ENCODE measurements around the gene DGCR8. TPM values are rescaled to one million over a fixed set of nuclear protein-coding genes. Genes with fewer than 3 reads are reported as not detected.

The DGCR8 gene
- total RNA-seq, 1 experiment from 2014 or later = 34.7 TPM

DNA sequence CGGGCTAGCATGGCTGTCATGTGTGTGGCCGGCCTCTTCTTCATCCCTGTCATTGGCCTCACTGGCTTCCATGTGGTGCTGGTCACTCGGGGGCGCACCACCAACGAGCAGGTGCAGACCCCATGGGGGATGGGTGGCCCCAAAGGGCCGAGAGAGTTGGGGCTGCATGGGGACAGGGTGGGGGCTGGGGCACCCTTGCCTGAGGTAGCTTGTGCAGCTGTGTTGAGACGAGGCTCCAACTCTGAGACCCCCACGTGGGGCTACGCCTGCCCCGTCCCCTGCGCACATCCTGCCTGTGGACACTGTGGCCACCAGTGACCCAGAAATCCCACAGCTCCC lies 60.0 kb downstream of the DGCR8 start:
- CTCF ChIA-PET = no interaction called here
- H3K4me2 ChIP-seq = no peak overlapping the region
- no peaks in the 10 kb centered on the region for H3K27me3 ChIP-seq (ENCODE audit: insufficient read depth, low read depth)
- no peaks in the 10 kb centered on the region for H3K9me3 ChIP-seq (ENCODE audit: insufficient read depth, low read depth)
- H3K4me1 ChIP-seq (replicated peaks; ENCODE audit: insufficient read depth) = no peaks in the 10 kb centered on the region
- no peaks in the 10 kb centered on the region for H3K79me2 ChIP-seq (ENCODE audit: low read depth)
- BruUV-seq (replicated peaks) = no TSS peak
- TF ChIP-seq EZH2 (IDR thresholded peaks at IDR 0.05; ENCODE audit: low read depth) = no peak
- TF ChIP-seq, protein P1, sequence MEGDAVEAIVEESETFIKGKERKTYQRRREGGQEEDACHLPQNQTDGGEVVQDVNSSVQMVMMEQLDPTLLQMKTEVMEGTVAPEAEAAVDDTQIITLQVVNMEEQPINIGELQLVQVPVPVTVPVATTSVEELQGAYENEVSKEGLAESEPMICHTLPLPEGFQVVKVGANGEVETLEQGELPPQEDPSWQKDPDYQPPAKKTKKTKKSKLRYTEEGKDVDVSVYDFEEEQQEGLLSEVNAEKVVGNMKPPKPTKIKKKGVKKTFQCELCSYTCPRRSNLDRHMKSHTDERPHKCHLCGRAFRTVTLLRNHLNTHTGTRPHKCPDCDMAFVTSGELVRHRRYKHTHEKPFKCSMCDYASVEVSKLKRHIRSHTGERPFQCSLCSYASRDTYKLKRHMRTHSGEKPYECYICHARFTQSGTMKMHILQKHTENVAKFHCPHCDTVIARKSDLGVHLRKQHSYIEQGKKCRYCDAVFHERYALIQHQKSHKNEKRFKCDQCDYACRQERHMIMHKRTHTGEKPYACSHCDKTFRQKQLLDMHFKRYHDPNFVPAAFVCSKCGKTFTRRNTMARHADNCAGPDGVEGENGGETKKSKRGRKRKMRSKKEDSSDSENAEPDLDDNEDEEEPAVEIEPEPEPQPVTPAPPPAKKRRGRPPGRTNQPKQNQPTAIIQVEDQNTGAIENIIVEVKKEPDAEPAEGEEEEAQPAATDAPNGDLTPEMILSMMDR (conservative IDR thresholded peaks at IDR 0.05) = no peak
- intact Hi-C loops (cut with micrococcal nuclease; ENCODE audit: unreplicated experiment) = no loop called here
- H4K20me1 ChIP-seq (ENCODE audit: insufficient read depth) = peaks cover 2% of the 10 kb centered on the region; the same call in 1 of the 2 replicates
- no peaks in the 10 kb centered on the region for H3K36me3 ChIP-seq (ENCODE audit: low read depth)
- POLR2A ChIA-PET (ENCODE audit: unreplicated experiment) = no interaction called here
- no peak overlapping the region for H2AFZ ChIP-seq
- no peak overlapping the region for H3K27ac ChIP-seq
- H3K4me3 ChIP-seq = no peak overlapping the region
- no peak for DNase-seq
- H3K9me2 ChIP-seq (ENCODE audit: insufficient read depth) = no peaks in the 10 kb centered on the region
- no peaks in the 10 kb centered on the region for H3F3A ChIP-seq (ENCODE audit: insufficient read depth, low read depth)

DNA sequence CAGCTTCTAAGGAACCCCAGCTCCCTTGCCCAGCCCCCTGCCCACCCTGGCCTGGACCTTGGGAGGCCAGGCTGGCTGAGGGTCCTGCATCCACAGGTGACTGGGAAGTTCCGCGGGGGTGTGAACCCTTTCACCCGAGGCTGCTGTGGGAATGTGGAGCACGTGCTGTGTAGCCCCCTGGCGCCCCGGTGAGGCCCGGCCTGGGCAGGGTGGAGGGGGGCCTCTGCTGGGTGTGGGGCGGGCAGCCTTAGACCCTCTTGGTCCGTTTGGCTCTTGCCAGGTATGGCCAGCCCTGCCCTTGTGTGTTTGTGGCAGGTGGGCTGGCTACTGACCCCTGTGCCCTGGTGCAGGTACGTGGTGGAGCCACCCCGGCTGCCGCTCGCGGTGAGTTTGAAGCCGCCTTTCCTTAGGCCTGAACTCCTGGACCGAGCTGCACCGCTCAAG lies 60.5 kb downstream of the DGCR8 start:
- Histone ChIP-seq H3K9me2 (ENCODE audit: insufficient read depth) (no peaks in the 10 kb centered on the region), H3K36me3 (ENCODE audit: low read depth) (no peaks in the 10 kb centered on the region), H3F3A (ENCODE audit: insufficient read depth, low read depth) (no peaks in the 10 kb centered on the region), H3K4me2 (no peak overlapping the region), H3K27me3 (ENCODE audit: insufficient read depth, low read depth) (no peaks in the 10 kb centered on the region), H2AFZ (no peak overlapping the region), H3K9me3 (ENCODE audit: insufficient read depth, low read depth) (no peaks in the 10 kb centered on the region), H3K79me2 (ENCODE audit: low read depth) (no peaks in the 10 kb centered on the region), H3K27ac (no peak overlapping the region), H3K4me1 (replicated peaks; ENCODE audit: insufficient read depth) (no peaks in the 10 kb centered on the region), H3K4me3 (no peak overlapping the region), H4K20me1 (ENCODE audit: insufficient read depth) (no peaks in the 10 kb centered on the region)
- BruUV-seq (replicated peaks) = no TSS peak
- intact Hi-C loops (cut with micrococcal nuclease; ENCODE audit: unreplicated experiment) = no loop called here
- ChIA-PET CTCF (no interaction called here), POLR2A (ENCODE audit: unreplicated experiment) (no interaction called here)
- DNase-seq = no peak
- TF ChIP-seq, protein P1 (conservative IDR thresholded peaks at IDR 0.05) = no peak
- TF ChIP-seq EZH2 (IDR thresholded peaks at IDR 0.05; ENCODE audit: low read depth) = no peak

DNA sequence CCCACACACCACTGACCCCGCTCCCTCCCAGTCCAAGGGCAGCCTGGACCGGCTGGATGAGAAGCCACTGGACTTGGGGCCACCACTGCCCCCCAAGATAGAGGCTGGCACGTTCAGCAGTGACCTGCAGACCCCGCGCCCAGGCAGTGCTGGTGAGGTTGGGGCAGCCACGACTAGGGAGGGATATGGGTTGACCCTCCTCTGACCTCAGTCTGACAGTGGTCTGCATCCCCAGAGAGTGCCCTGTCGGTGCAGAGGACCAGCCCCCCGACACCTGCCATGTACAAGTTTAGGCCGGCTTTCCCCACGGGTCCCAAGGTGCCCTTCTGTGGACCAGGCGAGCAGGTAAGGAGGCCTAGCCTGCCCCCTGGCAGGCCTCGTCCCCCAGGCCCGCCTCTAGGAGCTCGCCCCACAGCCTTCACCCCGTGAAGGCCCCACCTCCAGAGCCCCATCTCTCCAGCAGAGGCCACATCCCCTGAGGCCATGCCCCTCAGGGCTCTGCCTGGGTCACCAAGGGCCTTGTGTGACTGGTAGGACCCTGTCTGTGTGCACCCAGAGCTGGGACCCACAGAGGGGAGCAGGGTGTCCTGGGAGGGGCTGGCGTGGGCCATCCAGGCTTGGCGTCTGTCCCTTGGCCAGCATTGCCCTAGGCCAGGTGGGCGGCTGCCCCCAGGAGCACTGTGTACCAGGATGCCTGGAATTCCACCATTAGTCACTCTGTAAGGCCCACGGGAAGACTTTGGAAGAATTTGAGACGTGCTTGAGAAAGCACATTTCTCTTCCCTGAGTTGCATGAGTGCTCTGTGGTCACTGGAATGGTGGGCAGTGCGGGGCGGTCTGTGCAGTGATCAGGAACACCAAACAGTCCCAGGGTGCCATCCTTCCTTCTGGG lies 61.4 kb downstream of the DGCR8 start:
- no peaks in the 10 kb centered on the region for H3K27me3 ChIP-seq (ENCODE audit: insufficient read depth, low read depth)
- intact Hi-C loops (cut with micrococcal nuclease; ENCODE audit: unreplicated experiment) = no loop called here
- no peak overlapping the region for H3K4me3 ChIP-seq
- no peak overlapping the region for H2AFZ ChIP-seq
- H3F3A ChIP-seq (ENCODE audit: insufficient read depth, low read depth) = no peaks in the 10 kb centered on the region
- H3K9me3 ChIP-seq (ENCODE audit: insufficient read depth, low read depth) = no peaks in the 10 kb centered on the region
- H3K4me2 ChIP-seq = no peak overlapping the region
- H3K79me2 ChIP-seq (ENCODE audit: low read depth) = no peaks in the 10 kb centered on the region
- H3K4me1 ChIP-seq (replicated peaks; ENCODE audit: insufficient read depth) = no peaks in the 10 kb centered on the region
- TF ChIP-seq EZH2 (IDR thresholded peaks at IDR 0.05; ENCODE audit: low read depth) = no peak
- CTCF ChIA-PET = no interaction called here
- H3K36me3 ChIP-seq (ENCODE audit: low read depth) = no peaks in the 10 kb centered on the region
- no peaks in the 10 kb centered on the region for H3K9me2 ChIP-seq (ENCODE audit: insufficient read depth)
- DNase-seq = no peak
- BruUV-seq (replicated peaks) = no TSS peak
- no peak overlapping the region for H3K27ac ChIP-seq
- POLR2A ChIA-PET (ENCODE audit: unreplicated experiment) = no interaction called here
- H4K20me1 ChIP-seq (ENCODE audit: insufficient read depth) = no peaks in the 10 kb centered on the region

Data from PC-9 (cell line).